ENCODE results near the gene C2orf76. TPM values are rescaled to one million over a fixed set of nuclear protein-coding genes. Genes with fewer than 3 reads are reported as not detected.

C2orf76 gene
- total RNA-seq, 6 experiments from 2014 or later, result 6.6 to 10.5 (median 8.9) TPM

DNA sequence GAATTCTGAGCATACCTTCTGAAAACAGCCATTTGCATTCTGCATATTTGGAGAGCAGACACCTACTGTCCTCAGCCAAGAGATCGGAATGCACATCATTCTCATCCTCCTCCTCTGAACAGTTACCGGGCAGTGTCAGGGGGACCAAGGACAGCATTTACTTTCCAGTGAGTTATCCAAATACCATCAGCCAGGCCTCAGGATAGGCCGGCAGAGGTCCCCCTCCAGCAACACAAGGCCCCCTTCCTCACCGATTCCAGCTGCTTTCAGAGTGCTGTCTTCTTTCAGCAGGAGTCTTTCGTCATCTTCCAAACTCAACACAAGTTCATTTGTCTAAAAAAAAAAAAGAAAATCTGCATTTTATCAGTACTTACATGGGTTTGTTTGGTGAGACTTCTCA is 55.3 kb downstream of the C2orf76 start:
- H3K9me3 Mint-ChIP-seq, result no peaks in the 10 kb centered on the region
- TF ChIP-seq, protein P1, sequence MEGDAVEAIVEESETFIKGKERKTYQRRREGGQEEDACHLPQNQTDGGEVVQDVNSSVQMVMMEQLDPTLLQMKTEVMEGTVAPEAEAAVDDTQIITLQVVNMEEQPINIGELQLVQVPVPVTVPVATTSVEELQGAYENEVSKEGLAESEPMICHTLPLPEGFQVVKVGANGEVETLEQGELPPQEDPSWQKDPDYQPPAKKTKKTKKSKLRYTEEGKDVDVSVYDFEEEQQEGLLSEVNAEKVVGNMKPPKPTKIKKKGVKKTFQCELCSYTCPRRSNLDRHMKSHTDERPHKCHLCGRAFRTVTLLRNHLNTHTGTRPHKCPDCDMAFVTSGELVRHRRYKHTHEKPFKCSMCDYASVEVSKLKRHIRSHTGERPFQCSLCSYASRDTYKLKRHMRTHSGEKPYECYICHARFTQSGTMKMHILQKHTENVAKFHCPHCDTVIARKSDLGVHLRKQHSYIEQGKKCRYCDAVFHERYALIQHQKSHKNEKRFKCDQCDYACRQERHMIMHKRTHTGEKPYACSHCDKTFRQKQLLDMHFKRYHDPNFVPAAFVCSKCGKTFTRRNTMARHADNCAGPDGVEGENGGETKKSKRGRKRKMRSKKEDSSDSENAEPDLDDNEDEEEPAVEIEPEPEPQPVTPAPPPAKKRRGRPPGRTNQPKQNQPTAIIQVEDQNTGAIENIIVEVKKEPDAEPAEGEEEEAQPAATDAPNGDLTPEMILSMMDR (IDR thresholded peaks at IDR 0.05), result no peak
- peaks cover 16% of the 10 kb centered on the region for H3K4me1 Mint-ChIP-seq (ENCODE audit: low read depth)
- H3K4me3 Mint-ChIP-seq, result no peak overlapping the region
- H3K27me3 Mint-ChIP-seq (ENCODE audit: insufficient read depth), result no peaks in the 10 kb centered on the region
- DNase-seq, result no peak
- H3K36me3 Mint-ChIP-seq (ENCODE audit: low read depth), result no peaks in the 10 kb centered on the region
- no peak overlapping the region for H3K27ac Mint-ChIP-seq

DNA sequence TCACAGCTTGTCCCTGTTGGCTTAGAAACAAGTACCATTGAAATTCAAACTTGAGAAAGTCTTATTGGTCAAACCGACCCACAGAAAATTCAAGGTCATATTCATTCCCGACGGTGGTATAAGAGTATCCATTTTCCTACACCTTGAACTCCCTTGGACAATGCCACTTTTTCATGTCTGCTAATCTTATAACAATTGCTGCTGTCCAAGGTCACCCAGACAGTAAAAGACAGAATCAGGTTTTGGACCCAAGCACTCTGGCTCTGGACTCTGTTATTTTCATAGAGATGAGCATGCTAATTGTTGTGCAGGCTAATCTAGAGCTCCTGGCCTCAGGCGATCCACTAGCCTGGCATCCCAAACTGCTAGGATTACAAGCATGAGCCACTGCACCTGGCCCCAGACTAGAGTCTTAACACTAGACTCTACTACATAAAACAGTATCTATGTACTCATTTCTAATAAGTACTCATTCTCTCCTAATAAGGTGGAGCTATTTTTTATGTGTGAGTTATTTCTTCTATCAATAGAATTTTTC is 57.8 kb downstream of the C2orf76 start:
- DNase-seq, result no peak
- Mint-ChIP-seq H3K4me1 (ENCODE audit: low read depth) (no peaks in the 10 kb centered on the region), H3K27ac (no peak overlapping the region), H3K9me3 (no peaks in the 10 kb centered on the region), H3K4me3 (no peak overlapping the region), H3K36me3 (ENCODE audit: low read depth) (no peaks in the 10 kb centered on the region), H3K27me3 (ENCODE audit: insufficient read depth) (no peaks in the 10 kb centered on the region)
- TF ChIP-seq, protein P1 (IDR thresholded peaks at IDR 0.05), result no peak

DNA sequence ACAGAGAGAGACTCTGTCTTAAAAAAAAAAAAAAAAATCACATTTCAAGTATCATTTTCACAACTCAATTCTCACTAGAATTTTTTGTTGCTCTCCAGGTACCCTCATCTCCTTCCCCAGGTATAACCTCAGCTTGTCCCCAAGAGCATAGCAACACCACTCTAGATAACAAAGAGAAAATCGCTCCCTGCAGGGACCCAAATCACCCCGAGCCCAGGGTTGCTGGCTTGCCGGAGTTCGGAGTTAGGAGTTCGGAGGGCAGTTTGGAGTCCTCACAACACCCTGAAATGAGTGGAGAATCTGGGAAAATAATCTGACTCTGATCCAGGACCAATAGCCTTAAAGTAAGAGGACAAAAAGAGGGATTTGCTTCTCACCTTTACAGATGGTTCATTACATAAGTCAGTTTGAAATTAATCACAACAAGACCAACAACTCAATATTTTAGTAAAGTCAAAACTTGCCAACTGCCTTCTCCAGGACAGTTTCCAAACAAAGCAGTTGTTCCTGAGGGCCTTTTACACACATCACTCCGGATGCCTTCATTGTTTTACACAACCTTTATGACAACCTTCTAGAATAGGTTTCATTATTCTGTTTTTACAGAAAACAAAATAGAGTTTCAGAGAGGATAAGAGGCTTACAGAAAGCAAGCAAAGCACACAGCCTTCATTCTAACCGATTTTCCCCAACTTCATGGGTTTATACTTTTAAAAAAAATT is 59.1 kb downstream of the C2orf76 start:
- Mint-ChIP-seq H3K27me3 (ENCODE audit: insufficient read depth) (no peaks in the 10 kb centered on the region), H3K4me1 (ENCODE audit: low read depth) (no peaks in the 10 kb centered on the region), H3K9me3 (no peaks in the 10 kb centered on the region), H3K4me3 (no peak overlapping the region), H3K36me3 (ENCODE audit: low read depth) (no peaks in the 10 kb centered on the region), H3K27ac (no peak overlapping the region)
- no peak for DNase-seq
- TF ChIP-seq, protein P1 (IDR thresholded peaks at IDR 0.05), result no peak

DNA sequence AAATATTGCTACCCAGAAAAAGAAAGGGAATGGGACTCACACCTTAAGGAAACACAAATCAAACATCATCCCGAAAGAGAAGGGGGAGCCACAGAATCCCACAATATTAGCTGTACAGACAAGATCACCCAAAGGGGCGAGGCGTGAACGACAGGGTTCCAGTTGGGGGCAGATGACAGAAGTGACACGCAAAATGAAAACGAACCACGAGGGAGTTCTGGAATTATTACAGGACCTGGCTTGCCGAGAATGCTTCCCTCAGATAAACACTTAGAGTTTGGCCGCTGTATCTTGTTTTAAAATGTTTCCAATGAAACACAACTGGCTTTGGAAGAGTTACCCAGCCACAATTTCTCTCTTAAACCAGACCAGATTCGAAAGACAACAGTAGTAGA is 60.4 kb downstream of the C2orf76 start:
- Mint-ChIP-seq H3K27ac (no peak overlapping the region), H3K9me3 (no peaks in the 10 kb centered on the region), H3K4me1 (ENCODE audit: low read depth) (no peaks in the 10 kb centered on the region), H3K36me3 (ENCODE audit: low read depth) (no peaks in the 10 kb centered on the region), H3K27me3 (ENCODE audit: insufficient read depth) (no peaks in the 10 kb centered on the region), H3K4me3 (no peak overlapping the region)
- TF ChIP-seq, protein P1 (IDR thresholded peaks at IDR 0.05), result no peak
- no peak for DNase-seq

DNA sequence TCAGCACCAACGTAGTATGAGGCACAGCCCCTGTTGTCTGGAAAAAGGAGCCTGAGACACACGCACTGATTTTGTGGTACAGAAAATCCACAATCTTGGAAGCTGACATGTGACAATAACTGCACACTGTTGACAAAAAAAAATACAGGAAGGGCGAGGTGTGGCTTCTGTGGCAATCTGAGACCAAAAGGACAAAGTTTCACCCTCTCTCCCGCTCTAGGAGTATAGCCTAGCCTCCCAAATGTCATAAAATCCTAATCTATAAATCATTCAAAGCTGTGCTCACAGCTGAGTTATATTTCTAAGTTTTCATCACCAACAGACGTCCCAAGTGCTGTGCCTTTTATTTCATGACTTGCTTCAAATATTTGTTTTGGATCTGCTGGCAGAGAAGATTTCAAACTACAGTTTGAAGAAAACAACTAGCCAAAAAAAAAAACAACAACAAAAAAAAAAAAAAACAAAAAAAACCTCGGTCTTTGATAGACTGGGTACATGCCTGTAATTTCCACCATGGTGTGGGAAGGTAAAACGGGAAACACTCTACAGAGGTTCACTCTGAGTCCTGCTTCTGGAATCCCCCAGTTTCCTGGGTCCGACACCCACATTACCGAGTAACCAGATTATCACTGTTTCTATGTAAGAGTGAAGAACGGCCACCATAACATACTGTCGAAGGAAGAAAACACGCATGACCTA is 61.0 kb downstream of the C2orf76 start:
- no peak overlapping the region for H3K27ac Mint-ChIP-seq
- TF ChIP-seq, protein P1 (IDR thresholded peaks at IDR 0.05), result no peak
- no peak overlapping the region for H3K4me3 Mint-ChIP-seq
- no peaks in the 10 kb centered on the region for H3K4me1 Mint-ChIP-seq (ENCODE audit: low read depth)
- H3K9me3 Mint-ChIP-seq, result no peaks in the 10 kb centered on the region
- no peaks in the 10 kb centered on the region for H3K36me3 Mint-ChIP-seq (ENCODE audit: low read depth)
- H3K27me3 Mint-ChIP-seq (ENCODE audit: insufficient read depth), result no peaks in the 10 kb centered on the region
- no peak for DNase-seq
